ENCODE data around the gene VIL1. TPM values are rescaled to one million over a fixed set of nuclear protein-coding genes. Genes with fewer than 3 reads are reported as not detected.

Gene VIL1
- total and polyA plus RNA-seq, 2 of the 13 experiments (the other 11 are each of a cell fraction or from before 2014, with no cell fraction given): 287 to 301 TPM

GRCh38 chr2:218400167-218400929 lies 18.6 kb upstream of the VIL1 start (continued):
- TF ChIP-seq ZBTB4 (CRISPR knock-in tag; IDR thresholded peaks at IDR 0.05; ENCODE audit: borderline replicate concordance): no peak
- peak; percentile 78; the same call in 1 of the 2 replicates for TF ChIP-seq KDM5B (CRISPR knock-in tag; IDR thresholded peaks at IDR 0.05; ENCODE audit: borderline replicate concordance)
- TF ChIP-seq SP4 (CRISPR knock-in tag; IDR thresholded peaks at IDR 0.05): peak; percentile 20; the same call in 1 of the 2 replicates
- peak; percentile 83 for TF ChIP-seq TGIF2 (CRISPR knock-in tag; IDR thresholded peaks at IDR 0.05)
- no peak for TF ChIP-seq ELK4 (CRISPR knock-in tag; IDR thresholded peaks at IDR 0.05; ENCODE audit: borderline replicate concordance)
- TF ChIP-seq SOX13 (IDR thresholded peaks at IDR 0.05): no peak
- no peak; a peak in 1 of 4 replicates for TF ChIP-seq SOX13 (CRISPR knock-in tag; conservative IDR thresholded peaks at IDR 0.05 in 1 of 2, IDR thresholded peaks at IDR 0.05 in 1 of 2)
- TF ChIP-seq ZNF281 (CRISPR knock-in tag; IDR thresholded peaks at IDR 0.05; ENCODE audit: borderline replicate concordance): peak; percentile 46; the same call in 1 of the 2 replicates
- TF ChIP-seq JUND (CRISPR knock-in tag; IDR thresholded peaks at IDR 0.05): no peak
- TF ChIP-seq SOX6 (IDR thresholded peaks at IDR 0.05): no peak
- TF ChIP-seq SOX6 (CRISPR knock-in tag; IDR thresholded peaks at IDR 0.05): no peak; the same call in 1 of the 2 replicates
- TF ChIP-seq GZF1 (CRISPR knock-in tag; IDR thresholded peaks at IDR 0.05): peak; percentile 59
- peak; percentile 55; the same call in 1 of the 2 replicates for TF ChIP-seq MEF2D (CRISPR knock-in tag; IDR thresholded peaks at IDR 0.05)
- TF ChIP-seq ZNF513 (CRISPR knock-in tag; conservative IDR thresholded peaks at IDR 0.05): no peak
- TF ChIP-seq ZMYM4 (CRISPR knock-in tag; IDR thresholded peaks at IDR 0.05): 0 out of 2 replicates have a peak, but pooled peaks have one; percentile 3
- TF ChIP-seq ZNF512B (CRISPR knock-in tag; IDR thresholded peaks at IDR 0.05; ENCODE audit: borderline replicate concordance): peak; percentile 29
- no peak for TF ChIP-seq RCOR2 (CRISPR knock-in tag; IDR thresholded peaks at IDR 0.05)

Data from HepG2 (cell line).